Measurements from ENCODE around the gene NOTCH1.
A peak's percentile ranks its signal among the peaks of the same experiment; 100 is the strongest.
"Not testable (repeated sequence)": the region's sequence is repeated elsewhere in the genome, so short reads cannot be mapped to it uniquely, and the experiment has no call there.

Gene NOTCH1

GRCh38 chr9:136563646-136564325 is 17.9 kb upstream of the NOTCH1 start:
- DNase-seq: no peak

- no peak for DNase-seq
Measured at GRCh38 chr9:136562746-136563495, 17.1 kb upstream of the NOTCH1 start.

GRCh38 chr9:136561779-136562178 is 15.9 kb upstream of the NOTCH1 start:
- DNase-seq: no peak

- DNase-seq: no peak
Measured at GRCh38 chr9:136560586-136560985, 14.7 kb upstream of the NOTCH1 start.

GRCh38 chr9:136559371-136559770 is 13.5 kb upstream of the NOTCH1 start:
- DNase-seq: not testable (repeated sequence)

GRCh38 chr9:136558846-136559245 is 13.0 kb upstream of the NOTCH1 start:
- DNase-seq: not testable (repeated sequence)

GRCh38 chr9:136558373-136558772 is 12.5 kb upstream of the NOTCH1 start:
- no peak for DNase-seq

- no peak for DNase-seq
Measured at GRCh38 chr9:136557036-136557435, 11.2 kb upstream of the NOTCH1 start.

- no peak for DNase-seq
Measured at GRCh38 chr9:136556166-136556565, 10.3 kb upstream of the NOTCH1 start.

GRCh38 chr9:136554870-136555269 is 9.0 kb upstream of the NOTCH1 start:
- no peak for DNase-seq

- no peak for DNase-seq
Measured at GRCh38 chr9:136553581-136553980, 7.7 kb upstream of the NOTCH1 start.

- no peak for DNase-seq
Measured at GRCh38 chr9:136552117-136552703, 6.4 kb upstream of the NOTCH1 start.

GRCh38 chr9:136551401-136552116 is 5.7 kb upstream of the NOTCH1 start:
- no peak for DNase-seq

- no peak for DNase-seq
Measured at GRCh38 chr9:136550439-136551289, 4.8 kb upstream of the NOTCH1 start.

GRCh38 chr9:136549010-136549980 is 3.4 kb upstream of the NOTCH1 start:
- no peak for DNase-seq

- no peak for DNase-seq
Measured at GRCh38 chr9:136547508-136548215, 1.8 kb upstream of the NOTCH1 start.

GRCh38 chr9:136546697-136547501 is 1.1 kb upstream of the NOTCH1 start:
- peak; percentile 47 for DNase-seq

- DNase-seq: no peak
Measured at GRCh38 chr9:136545692-136545964, 220 bp downstream of the NOTCH1 start.

- peak; percentile 30 for DNase-seq
Measured at GRCh38 chr9:136544964-136545691, 720 bp downstream of the NOTCH1 start.

All from activated CD4-positive, alpha-beta T cell treated with anti-CD3 and anti-CD28 coated beads for 1 hour (primary cell).